K562 (cell line): ENCODE data around the gene APBA2.

Experiments used
- EZH2 ChIP-seq: IDR thresholded peaks from 2 replicates; pipeline ENCODE4 v1.6.1; 2012; ENCODE audit warnings: low read depth, mild to moderate bottlenecking, inconsistent platforms, low read length, borderline replicate concordance
- MCM5 ChIP-seq: fragments of 450-650 bp; IDR thresholded peaks from 2 replicates; pipeline ENCODE4 v1.6.1; 2016; ENCODE audit warnings: low read depth
- POLR2AphosphoS5 ChIP-seq: IDR thresholded peaks from 2 replicates; pipeline ENCODE4 v1.6.1; 2011; ENCODE audit warnings: mild to moderate bottlenecking, low read depth, low read length, moderate library complexity; ENCODE audit not compliant: control insufficient read depth, insufficient read depth
- SIN3A ChIP-seq, 2 experiments: fragments of 150-350 bp in 1 of 2; IDR thresholded peaks; 2 replicates each; pipeline ENCODE4 v1.6.1; 2011 to 2016; ENCODE audit warnings: borderline replicate concordance in 2 of 2, low read depth in 2 of 2, low read length in 2 of 2, mild to moderate bottlenecking in 2 of 2, moderate library complexity in 2 of 2; ENCODE audit not compliant: control insufficient read depth in 1 of 2
- SP1 ChIP-seq: sonication (generic); formaldehyde crosslinking; IDR thresholded peaks from 2 replicates; pipeline ENCODE4 v1.8.1; 2022; ENCODE audit warnings: mild to moderate bottlenecking, missing genetic modification reagents
- TCF7L2 ChIP-seq: fragments of 150-350 bp; IDR thresholded peaks from 2 replicates; pipeline ENCODE4 v1.6.1; 2016; ENCODE audit warnings: low read depth, mild to moderate bottlenecking, low read length, moderate library complexity
- ZBTB33 ChIP-seq: sonication (generic); formaldehyde crosslinking; IDR thresholded peaks from 2 replicates; pipeline ENCODE4 v1.8.1; 2023; ENCODE audit warnings: mild to moderate bottlenecking, missing genetic modification reagents
- ZNF282 ChIP-seq: sonication (generic); formaldehyde crosslinking; IDR thresholded peaks from 2 replicates; pipeline ENCODE4 v1.8.1; 2023; ENCODE audit warnings: missing genetic modification reagents
- TF ChIP-seq, protein P1 (sequence below): sonication (generic); formaldehyde crosslinking; IDR thresholded peaks from 2 replicates; pipeline ENCODE4 v1.8.0; 2022; ENCODE audit warnings: mild to moderate bottlenecking, missing genetic modification reagents, borderline replicate concordance
- TF ChIP-seq, protein P2 (sequence below): fragments of 250-450 bp; sonication (Bioruptor Pico); IDR thresholded peaks from 2 replicates; pipeline ENCODE4 v1.8.0; 2022; ENCODE audit warnings: inconsistent platforms
- TF ChIP-seq, protein P3 (sequence below), 3 experiments: IDR thresholded peaks in 2 of 3; conservative IDR thresholded peaks in 1 of 3; 2 replicates each; pipeline ENCODE4 v1.5.1; 2011 to 2012; ENCODE audit warnings: low read length in 3 of 3, mild to moderate bottlenecking in 3 of 3, control low read depth in 2 of 3, improper control_type of control experiment in 1 of 3, inconsistent platforms in 1 of 3, low read depth in 1 of 3, mixed read lengths in 1 of 3, moderate library complexity in 1 of 3; ENCODE audit not compliant: insufficient read depth in 2 of 3

GRCh38 chr15:28888302-28888894, 2.6 kb downstream of the APBA2 start:
- TF ChIP-seq SIN3A (IDR thresholded peaks at IDR 0.05; ENCODE audit: borderline replicate concordance in 2 of 2, control insufficient read depth in 1 of 2, low read depth in 2 of 2, low read length in 2 of 2): no peak
- TF ChIP-seq ZBTB33 (CRISPR knock-in tag): no peak
- TF ChIP-seq, protein P1, sequence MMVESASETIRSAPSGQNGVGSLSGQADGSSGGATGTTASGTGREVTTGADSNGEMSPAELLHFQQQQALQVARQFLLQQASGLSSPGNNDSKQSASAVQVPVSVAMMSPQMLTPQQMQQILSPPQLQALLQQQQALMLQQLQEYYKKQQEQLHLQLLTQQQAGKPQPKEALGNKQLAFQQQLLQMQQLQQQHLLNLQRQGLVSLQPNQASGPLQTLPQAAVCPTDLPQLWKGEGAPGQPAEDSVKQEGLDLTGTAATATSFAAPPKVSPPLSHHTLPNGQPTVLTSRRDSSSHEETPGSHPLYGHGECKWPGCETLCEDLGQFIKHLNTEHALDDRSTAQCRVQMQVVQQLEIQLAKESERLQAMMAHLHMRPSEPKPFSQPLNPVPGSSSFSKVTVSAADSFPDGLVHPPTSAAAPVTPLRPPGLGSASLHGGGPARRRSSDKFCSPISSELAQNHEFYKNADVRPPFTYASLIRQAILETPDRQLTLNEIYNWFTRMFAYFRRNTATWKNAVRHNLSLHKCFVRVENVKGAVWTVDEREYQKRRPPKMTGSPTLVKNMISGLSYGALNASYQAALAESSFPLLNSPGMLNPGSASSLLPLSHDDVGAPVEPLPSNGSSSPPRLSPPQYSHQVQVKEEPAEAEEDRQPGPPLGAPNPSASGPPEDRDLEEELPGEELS (CRISPR knock-in tag): no peak
- TF ChIP-seq POLR2AphosphoS5: no peak
- no peak for TF ChIP-seq EZH2
- TF ChIP-seq SP1 (CRISPR knock-in tag): no peak
- no peak for TF ChIP-seq MCM5
- TF ChIP-seq, protein P2, sequence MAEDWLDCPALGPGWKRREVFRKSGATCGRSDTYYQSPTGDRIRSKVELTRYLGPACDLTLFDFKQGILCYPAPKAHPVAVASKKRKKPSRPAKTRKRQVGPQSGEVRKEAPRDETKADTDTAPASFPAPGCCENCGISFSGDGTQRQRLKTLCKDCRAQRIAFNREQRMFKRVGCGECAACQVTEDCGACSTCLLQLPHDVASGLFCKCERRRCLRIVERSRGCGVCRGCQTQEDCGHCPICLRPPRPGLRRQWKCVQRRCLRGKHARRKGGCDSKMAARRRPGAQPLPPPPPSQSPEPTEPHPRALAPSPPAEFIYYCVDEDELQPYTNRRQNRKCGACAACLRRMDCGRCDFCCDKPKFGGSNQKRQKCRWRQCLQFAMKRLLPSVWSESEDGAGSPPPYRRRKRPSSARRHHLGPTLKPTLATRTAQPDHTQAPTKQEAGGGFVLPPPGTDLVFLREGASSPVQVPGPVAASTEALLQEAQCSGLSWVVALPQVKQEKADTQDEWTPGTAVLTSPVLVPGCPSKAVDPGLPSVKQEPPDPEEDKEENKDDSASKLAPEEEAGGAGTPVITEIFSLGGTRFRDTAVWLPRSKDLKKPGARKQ (CRISPR knock-in tag): no peak
- TF ChIP-seq, protein P3, sequence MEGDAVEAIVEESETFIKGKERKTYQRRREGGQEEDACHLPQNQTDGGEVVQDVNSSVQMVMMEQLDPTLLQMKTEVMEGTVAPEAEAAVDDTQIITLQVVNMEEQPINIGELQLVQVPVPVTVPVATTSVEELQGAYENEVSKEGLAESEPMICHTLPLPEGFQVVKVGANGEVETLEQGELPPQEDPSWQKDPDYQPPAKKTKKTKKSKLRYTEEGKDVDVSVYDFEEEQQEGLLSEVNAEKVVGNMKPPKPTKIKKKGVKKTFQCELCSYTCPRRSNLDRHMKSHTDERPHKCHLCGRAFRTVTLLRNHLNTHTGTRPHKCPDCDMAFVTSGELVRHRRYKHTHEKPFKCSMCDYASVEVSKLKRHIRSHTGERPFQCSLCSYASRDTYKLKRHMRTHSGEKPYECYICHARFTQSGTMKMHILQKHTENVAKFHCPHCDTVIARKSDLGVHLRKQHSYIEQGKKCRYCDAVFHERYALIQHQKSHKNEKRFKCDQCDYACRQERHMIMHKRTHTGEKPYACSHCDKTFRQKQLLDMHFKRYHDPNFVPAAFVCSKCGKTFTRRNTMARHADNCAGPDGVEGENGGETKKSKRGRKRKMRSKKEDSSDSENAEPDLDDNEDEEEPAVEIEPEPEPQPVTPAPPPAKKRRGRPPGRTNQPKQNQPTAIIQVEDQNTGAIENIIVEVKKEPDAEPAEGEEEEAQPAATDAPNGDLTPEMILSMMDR (IDR thresholded peaks at IDR 0.05 in 2 of 3, conservative IDR thresholded peaks at IDR 0.05 in 1 of 3; ENCODE audit: insufficient read depth in 2 of 3, low read depth in 1 of 3, low read length in 3 of 3): no peak
- no peak for TF ChIP-seq TCF7L2
- no peak for TF ChIP-seq ZNF282 (CRISPR knock-in tag)
